Right lobe of liver (tissue), 6 donors: ENCODE results near the gene NPC1. TPM values are rescaled to one million over a fixed set of nuclear protein-coding genes. Genes with fewer than 3 reads are reported as not detected.

Experiments
- ATAC-seq, 4 donors: fragments of 200-7000 bp; cut with Tn5 transposase; one replicate each; pipeline ENCODE4 v1.9.1; 2020; ENCODE audit warnings: mild to moderate bottlenecking in 4 of 4, moderate library complexity in 4 of 4
- DNase-seq, 3 donors: peaks; one replicate each; pipeline ENCODE4 v3.0.0-alpha.2; 2020
- H3K27ac ChIP-seq, 3 donors: fragments of 200-600 bp; one replicate each; pipeline ENCODE4 v1.8.0; 2022
- H3K27me3 ChIP-seq, 2 donors: fragments of 200-600 bp; one replicate each; pipeline ENCODE4 v1.8.0; 2022
- H3K36me3 ChIP-seq, 4 donors: fragments of 200-600 bp; sonication (generic) in 1 of 4; one replicate each; pipeline versions ENCODE4 v1.5.1 to v1.8.0; 2017 to 2022; ENCODE audit warnings: control low read depth in 1 of 4
- H3K4me1 ChIP-seq, 4 donors: fragments of 200-600 bp; sonication (generic) in 1 of 4; one replicate each; pipeline versions ENCODE4 v1.5.1 to v1.8.0; 2017 to 2022; ENCODE audit warnings: control low read depth in 1 of 4
- H3K4me3 ChIP-seq, 3 donors: fragments of 200-600 bp; one replicate each; pipeline ENCODE4 v1.8.0; 2022
- H3K9me3 ChIP-seq, 4 donors: fragments of 200-600 bp; sonication (generic) in 1 of 4; one replicate each; pipeline versions ENCODE4 v1.5.1 to v1.8.0; 2017 to 2022; ENCODE audit warnings: control low read depth in 1 of 4
- CTCF ChIP-seq, 4 donors: fragments of 200-600 bp in 3 of 4; fragments of 450-650 bp in 1 of 4; IDR thresholded peaks; one replicate each; pipeline versions ENCODE4 v1.5.1 to v1.8.0; 2016 to 2022; ENCODE audit warnings: antibody characterized with exemption in 4 of 4, mild to moderate bottlenecking in 2 of 4
- POLR2A ChIP-seq: fragments of 450-650 bp; IDR thresholded peaks from one replicate; pipeline ENCODE4 v1.6.1; 2017; ENCODE audit warnings: antibody characterized with exemption, mild to moderate bottlenecking
- WGBS: methylation state at CpG from one replicate; pipeline ENCODE4 v1.1.6; 2018; ENCODE audit warnings: low coverage, low lambda C conversion rate; ENCODE audit not compliant: insufficient coverage; ENCODE audit errors: missing lambda C conversion rate; 5-methylcytosine and 5-hydroxymethylcytosine counted together
- intact Hi-C, 2 donors: fragments of 100-400 bp; cut with DNase I; formaldehyde crosslinking; loops; one replicate each; pipeline versions ENCODE4 v1.11.2 to v1.14.1; 2022
- total RNA-seq, 6 experiments: library from RNA; depleted of rRNA in 2 of 6; stranded (reverse); fragments of >200 nt in 2 of 6; fragmentation: NEBNext Ultra II Directional in 3 of 6; extraction: Animal tissue kit (Norgen Biotek cat#: 25700) in 3 of 6; gene quantifications; one replicate each; pipeline versions ENCODE4 v1.1.0 to v1.2.4, GENCODE V29; 2016 to 2023
- donor health status: DM: no; HTN: yes; CAD: no.
- donor health status: DM: no; HTN: no; CAD: no.
- donor health status: DM: no; HTN: no; CAD: no.
- donor health status: DM: no; HTN: yes; CAD: no.
- donor health status: DM: no; HTN: yes; CAD: no.

NPC1 gene
- total RNA-seq, 6 experiments from 2014 or later, result 11.9 to 31.2 (median 20.0) TPM

- Histone ChIP-seq H3K27me3 (no peaks in the 10 kb centered on the region), H3K4me1 (peaks cover 0 to 20% (median 4%) of the 10 kb centered on the region in 4 donors), H3K4me3 (peak overlapping the region; percentile 40 to 56 (median 45)), H3K27ac (peak overlapping the region in 1 of 3 donors; percentile 78), H3K9me3 (no peaks in the 10 kb centered on the region), H3K36me3 (no peaks in the 10 kb centered on the region)
- DNase-seq, result peak; percentile 38 to 62 (median 61)
- peak; percentile 74 to 84 (median 78) for ATAC-seq
- no peak for TF ChIP-seq CTCF (IDR thresholded peaks at IDR 0.05)
- no peak for TF ChIP-seq POLR2A
- 35% methylated on average over 4 of the region's 18 CpGs for WGBS
- intact Hi-C loops, result no loop called here
Measured at GRCh38 chr18:23618862-23619387, 32.6 kb upstream of the NPC1 start.

GRCh38 chr18:23617412-23618014 lies 31.2 kb upstream of the NPC1 start:
- no peaks in the 10 kb centered on the region for H3K9me3 ChIP-seq
- no peak for DNase-seq
- WGBS, result 44% methylated on average over 4 of the region's 4 CpGs
- intact Hi-C loops, result no loop called here
- peak; percentile 20 to 62 (median 42) for ATAC-seq
- no peaks in the 10 kb centered on the region for H3K27me3 ChIP-seq
- H3K36me3 ChIP-seq, result no peaks in the 10 kb centered on the region
- TF ChIP-seq CTCF (IDR thresholded peaks at IDR 0.05) (no peak), POLR2A (no peak)
- H3K4me3 ChIP-seq, result no peak overlapping the region
- H3K4me1 ChIP-seq, result peaks cover 0 to 20% (median 4%) of the 10 kb centered on the region in 4 donors
- peak overlapping the region; percentile 44 to 78 (median 51) for H3K27ac ChIP-seq

- no peak for DNase-seq
- Histone ChIP-seq H3K4me1 (peaks cover 0 to 20% (median 4%) of the 10 kb centered on the region in 4 donors), H3K27ac (no peak overlapping the region), H3K9me3 (no peaks in the 10 kb centered on the region), H3K36me3 (no peaks in the 10 kb centered on the region), H3K4me3 (no peak overlapping the region), H3K27me3 (no peaks in the 10 kb centered on the region)
- no peak for ATAC-seq
- no peak for TF ChIP-seq POLR2A
- no peak for TF ChIP-seq CTCF (IDR thresholded peaks at IDR 0.05)
- 80% methylated on average over 2 of the region's 2 CpGs for WGBS
- intact Hi-C loops, result no loop called here
Measured at GRCh38 chr18:23616258-23616657, 30.0 kb upstream of the NPC1 start.

GRCh38 chr18:23614891-23615290 lies 28.6 kb upstream of the NPC1 start:
- 63% methylated on average over 3 of the region's 3 CpGs for WGBS
- no peaks in the 10 kb centered on the region for H3K36me3 ChIP-seq
- intact Hi-C loops, result no loop called here
- peaks cover 0 to 20% (median 4%) of the 10 kb centered on the region in 4 donors for H3K4me1 ChIP-seq
- DNase-seq, result no peak
- no peaks in the 10 kb centered on the region for H3K27me3 ChIP-seq
- no peaks in the 10 kb centered on the region for H3K9me3 ChIP-seq
- H3K27ac ChIP-seq, result no peak overlapping the region
- TF ChIP-seq POLR2A, result no peak
- TF ChIP-seq CTCF (IDR thresholded peaks at IDR 0.05), result no peak
- H3K4me3 ChIP-seq, result no peak overlapping the region
- peak in 1 of 4 donors; percentile 23 for ATAC-seq
